GM19467 (cell line): ENCODE measurements around the gene TAS2R40.
A peak's percentile ranks its signal among the peaks of the same experiment; 100 is the strongest.
"Not testable (repeated sequence)": the region's sequence is repeated elsewhere in the genome, so short reads cannot be mapped to it uniquely, and the experiment has no call there.

Experiments used
- ATAC-seq: cut with Tn5 transposase; IDR thresholded peaks from one replicate; pipeline ENCODE4 v1.9.1; 2021; ENCODE audit warnings: mild to moderate bottlenecking, moderate library complexity; ENCODE audit not compliant: unreplicated experiment

The TAS2R40 gene

DNA sequence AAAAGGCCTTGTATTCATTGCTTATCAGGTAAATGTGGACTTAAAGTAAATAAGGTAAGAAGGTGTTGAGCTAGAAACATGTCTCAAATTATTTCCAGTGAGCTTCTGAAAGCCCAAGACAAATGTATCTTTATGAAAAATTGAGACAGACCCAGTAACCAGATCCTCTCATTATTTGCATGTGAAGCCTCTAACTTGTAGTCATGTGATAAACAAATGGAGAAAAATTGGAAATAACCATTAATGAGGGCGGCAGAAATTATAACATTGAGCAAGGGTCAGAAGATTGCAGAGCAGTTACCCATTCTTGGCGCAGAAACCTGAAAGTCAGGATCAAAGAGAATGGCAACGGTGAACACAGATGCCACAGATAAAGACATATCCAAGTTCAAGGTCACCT lies at the start of gene TAS2R40:
Gene TAS2R40 (plus strand): TSS at position 301 of the 400 bp plus-strand sequence. CDS start 42 bp downstream, at position 343.
- ATAC-seq = no peak

DNA sequence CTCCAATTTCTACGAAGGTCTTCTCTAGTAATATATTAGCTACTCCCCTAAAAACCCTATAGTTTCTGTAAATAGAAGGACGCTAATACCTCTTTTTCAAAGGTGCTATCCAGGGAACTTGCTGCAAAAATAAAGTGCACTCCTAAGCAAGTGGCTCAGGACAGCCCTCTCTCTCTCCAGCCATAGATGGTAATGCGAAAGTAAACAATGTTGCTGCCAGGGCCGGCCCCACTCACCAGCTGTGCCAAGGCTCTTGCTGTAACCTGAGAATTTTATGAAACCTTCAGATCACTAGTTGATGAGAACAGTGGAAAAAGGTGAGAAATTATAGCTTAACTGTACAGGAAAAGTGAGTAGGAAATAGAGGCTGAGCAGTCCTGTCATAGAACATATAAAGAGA lies 49.5 kb upstream of the TAS2R40 start:
- ATAC-seq = no peak

DNA sequence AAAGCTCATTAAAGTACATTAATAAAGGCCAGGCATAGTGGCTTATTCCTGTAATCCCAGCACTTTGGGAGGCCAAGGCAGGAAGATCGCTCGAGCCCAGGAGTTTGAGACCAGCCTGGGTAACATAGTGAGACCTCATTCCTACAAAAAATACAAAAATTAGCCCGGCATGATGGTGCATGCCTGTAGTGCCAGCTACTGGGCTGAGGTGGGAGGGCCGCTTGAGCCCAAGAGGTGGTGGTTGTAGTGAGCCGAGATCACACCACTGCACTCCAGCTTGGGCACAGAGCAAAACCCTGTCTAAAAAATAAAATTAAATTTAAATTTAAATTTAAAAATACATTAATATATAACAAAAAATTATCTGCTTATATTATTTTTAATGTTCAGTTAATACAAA lies 45.7 kb upstream of the TAS2R40 start:
- no peak for ATAC-seq

DNA sequence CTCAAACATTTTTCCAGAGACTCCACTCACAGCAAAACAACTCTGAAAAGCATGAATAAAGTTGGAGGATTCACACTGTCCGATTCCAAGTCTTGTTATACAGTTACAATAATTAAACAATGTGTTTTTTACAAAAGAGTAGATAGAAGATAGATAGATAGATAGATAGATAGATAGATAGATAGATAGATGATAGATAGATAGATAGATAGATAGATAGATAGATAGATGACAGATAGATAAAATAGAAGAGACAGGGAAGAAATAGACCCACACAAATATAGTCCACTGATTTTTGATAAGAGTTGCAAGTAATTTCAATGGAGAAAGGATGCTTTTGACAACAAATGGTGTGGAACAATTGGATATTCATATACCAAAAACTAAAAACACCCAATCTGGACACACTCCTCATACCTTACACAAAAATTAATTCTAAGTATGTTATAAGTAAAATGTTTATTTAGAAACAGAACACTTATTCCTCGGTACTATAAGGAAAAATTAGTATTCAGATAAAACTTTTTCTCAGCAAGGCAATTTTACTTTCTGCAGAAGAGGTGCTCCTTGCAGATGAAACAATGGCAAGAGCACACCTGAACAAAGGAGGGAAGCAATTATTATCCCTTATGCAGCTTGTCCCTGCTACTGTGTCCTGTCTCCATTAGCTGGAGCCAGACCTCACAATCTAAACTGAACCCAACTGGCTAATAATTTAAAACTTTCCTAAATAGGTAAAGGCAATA lies 44.3 kb upstream of the TAS2R40 start:
- no peak for ATAC-seq

DNA sequence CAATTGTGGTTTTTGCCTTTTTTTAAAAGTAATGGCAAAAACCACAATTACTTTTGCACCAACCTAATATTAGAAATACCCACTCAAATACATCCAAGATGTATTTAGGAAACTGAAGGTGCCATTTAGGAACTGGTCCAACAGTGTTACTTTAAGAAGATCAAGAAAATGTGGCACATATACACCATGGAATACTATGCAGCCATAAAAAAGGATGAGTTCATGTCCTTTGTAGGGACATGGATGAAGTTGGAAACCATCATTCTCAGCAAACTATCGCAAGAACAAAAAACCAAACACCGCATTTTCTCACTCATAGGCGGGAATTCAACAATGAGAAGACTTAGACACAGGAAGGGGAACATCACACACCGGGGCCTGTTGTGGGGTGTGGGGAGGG lies 41.1 kb upstream of the TAS2R40 start:
- ATAC-seq = not testable (repeated sequence)

GRCh38 chr7:143181349-143181748 lies 40.5 kb upstream of the TAS2R40 start:
- ATAC-seq = no peak

GRCh38 chr7:143183024-143183423 lies 38.8 kb upstream of the TAS2R40 start, which contains the start of gene TAS2R39:
TAS2R39 (plus strand) TSS chr7:143183419; CDS start chr7:143183419, 0 bp downstream.
- ATAC-seq = no peak

- ATAC-seq = no peak
These were observed 36.3 kb upstream of the TAS2R40 start for GRCh38 chr7:143185551-143185950.

DNA sequence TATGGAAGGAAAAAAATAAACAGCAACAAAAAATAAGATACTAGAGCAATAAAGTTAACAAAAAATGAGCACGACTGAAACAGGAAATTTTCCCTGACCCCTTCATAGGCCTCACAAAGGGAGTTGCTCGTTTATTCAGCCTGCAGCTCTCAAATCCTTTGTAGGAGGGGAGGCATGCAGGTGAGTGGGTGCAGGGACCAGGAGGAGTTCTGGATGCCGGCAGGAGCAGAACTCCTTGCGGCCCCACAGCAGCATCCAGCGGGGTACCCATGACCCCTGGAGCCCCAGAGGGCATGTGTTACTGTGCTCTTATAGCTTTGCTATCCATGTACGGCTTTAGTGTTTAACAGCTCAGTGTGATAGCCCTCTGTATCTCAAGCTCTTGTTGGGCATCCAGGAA lies 32.8 kb upstream of the TAS2R40 start:
- ATAC-seq = no peak

DNA sequence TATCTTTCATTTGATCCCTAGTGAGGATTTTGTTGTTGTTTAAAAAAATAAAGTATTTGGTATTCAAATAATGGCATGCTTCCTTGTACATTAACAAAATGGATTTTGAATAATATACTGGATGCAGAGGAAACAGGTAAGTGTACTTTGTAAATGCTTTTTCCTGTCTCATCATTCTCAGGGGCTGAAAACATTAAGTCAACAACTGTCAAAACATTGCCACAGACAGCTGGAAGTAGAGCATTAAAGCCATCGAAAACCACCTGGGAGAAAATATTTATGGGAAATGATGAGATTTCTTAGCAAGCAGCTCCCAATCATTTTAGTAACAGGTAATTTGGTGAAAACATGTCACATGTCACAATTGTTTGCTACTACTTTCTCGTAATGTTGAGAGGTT lies 28.0 kb upstream of the TAS2R40 start:
- no peak for ATAC-seq

GRCh38 chr7:143199040-143199439 lies 22.8 kb upstream of the TAS2R40 start:
- no peak for ATAC-seq

DNA sequence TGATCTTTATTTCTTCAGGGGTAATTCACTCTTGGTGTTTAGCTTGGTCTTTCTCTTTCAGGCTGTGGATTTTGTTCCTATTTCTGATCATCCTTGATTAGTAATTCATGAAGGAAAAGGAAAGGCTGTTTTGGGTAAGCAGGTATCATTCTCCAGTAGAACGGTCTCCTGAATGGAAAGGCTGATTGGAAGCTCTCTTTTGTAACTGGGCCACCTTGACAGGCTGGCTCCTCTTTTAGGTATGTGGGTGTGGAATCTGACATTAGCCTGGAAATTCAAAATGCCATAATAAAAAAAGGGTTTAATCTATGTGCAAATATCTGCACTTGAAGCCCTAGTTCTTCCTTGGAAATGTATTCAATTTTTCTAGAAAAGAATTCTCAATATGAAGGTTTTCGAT lies 19.7 kb upstream of the TAS2R40 start:
- no peak for ATAC-seq

GRCh38 chr7:143203386-143203785 lies 18.5 kb upstream of the TAS2R40 start:
- no peak for ATAC-seq

GRCh38 chr7:143205560-143206293 lies 16.1 kb upstream of the TAS2R40 start:
- peak; percentile 80 for ATAC-seq

DNA sequence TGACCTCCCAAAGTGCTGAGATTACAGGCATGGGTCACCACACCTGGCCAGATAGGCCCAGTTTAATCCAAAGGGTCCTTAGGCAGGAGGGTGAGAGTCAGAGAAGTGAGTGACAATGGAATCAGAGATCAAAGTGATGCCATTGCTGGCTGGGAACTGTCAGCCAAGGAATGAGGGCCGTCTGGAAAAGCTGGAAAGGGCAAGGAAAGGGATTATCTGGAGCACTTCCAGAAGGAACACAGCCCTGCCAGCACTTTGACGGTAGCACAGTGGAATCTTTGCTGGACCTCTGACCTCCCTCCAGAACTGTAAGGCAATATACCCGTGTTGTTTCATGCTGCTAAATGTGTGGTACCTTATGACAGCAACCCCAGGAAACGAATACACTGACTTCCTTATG lies 11.3 kb upstream of the TAS2R40 start:
- no peak for ATAC-seq

DNA sequence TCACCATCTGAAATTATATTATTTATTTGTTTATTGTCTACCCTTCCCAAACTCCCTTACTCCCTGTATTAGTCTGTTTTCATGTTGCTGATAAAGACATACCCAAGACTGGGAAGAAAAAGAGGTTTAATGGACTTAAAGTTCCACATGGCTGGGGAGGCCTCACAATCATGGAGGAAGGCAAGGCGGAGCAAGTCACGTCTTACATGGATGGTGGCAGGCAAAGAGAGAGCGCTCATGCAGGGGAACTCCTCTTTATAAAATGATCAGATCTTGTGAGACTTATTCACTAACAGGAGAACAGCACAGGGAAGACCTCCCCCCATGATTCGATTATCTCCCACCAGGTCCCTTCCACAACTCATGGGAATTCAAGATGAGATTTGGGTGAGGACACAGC lies 8.4 kb upstream of the TAS2R40 start:
- ATAC-seq = not testable (repeated sequence)

GRCh38 chr7:143214789-143215679 lies 6.8 kb upstream of the TAS2R40 start:
- ATAC-seq = peak; percentile 87

GRCh38 chr7:143216151-143216550 lies 5.7 kb upstream of the TAS2R40 start:
- no peak for ATAC-seq

- ATAC-seq = no peak
These were observed 5.2 kb upstream of the TAS2R40 start for GRCh38 chr7:143216686-143217085.

- ATAC-seq = no peak
These were observed 4.0 kb upstream of the TAS2R40 start for GRCh38 chr7:143217806-143218205.

GRCh38 chr7:143221286-143221685 lies 551 bp upstream of the TAS2R40 start:
- no peak for ATAC-seq
